PC-9 (cell line): ENCODE measurements around the gene RXRB. TPM values are rescaled to one million over a fixed set of nuclear protein-coding genes. Genes with fewer than 3 reads are reported as not detected.
"Not testable (repeated sequence)": the region's sequence is repeated elsewhere in the genome, so short reads cannot be mapped to it uniquely, and the experiment has no call there.

Experiments used
- BruUV-seq: library from RNA; stranded (reverse); fragments of 400-500 nt; replicated peaks from 2 replicates; lab custom pipeline; 2021; lab: Mats Ljungman, UMichigan
- CTCF ChIA-PET: fragments of 300-600 bp; sonication (Branson Sonifier 250); formaldehyde crosslinking; loops from one replicate; lab custom pipeline; 2022; ENCODE audit warnings: antibody characterized with exemption; lab: Charles Lee
- POLR2A ChIA-PET: fragments of 300-600 bp; sonication (Branson Sonifier 250); formaldehyde crosslinking; loops from one replicate; lab custom pipeline; 2022; ENCODE audit warnings: antibody characterized with exemption; ENCODE audit not compliant: unreplicated experiment; lab: Charles Lee
- DNase-seq, 2 experiments: peaks; one replicate each; pipeline versions ENCODE4 v3.0.0 to v3.0.0-alpha.2; 2015 to 2022; ENCODE audit warnings: mixed read lengths in 1 of 2
- H2AFZ ChIP-seq: fragments of 200-600 bp; sonication (generic); 2 replicates; pipeline ENCODE4 v1.8.1; 2017; ENCODE audit warnings: antibody characterized with exemption
- H3F3A ChIP-seq: fragments of 200-600 bp; sonication (generic); 2 replicates; pipeline ENCODE4 v1.8.1; 2017; ENCODE audit warnings: antibody characterized with exemption, mild to moderate bottlenecking, low read depth; ENCODE audit not compliant: insufficient read depth
- H3K27ac ChIP-seq: fragments of 200-600 bp; sonication (generic); 2 replicates; pipeline ENCODE4 v1.6.1; 2016; ENCODE audit warnings: mixed run types
- H3K27me3 ChIP-seq: fragments of 200-600 bp; sonication (generic); 2 replicates; pipeline ENCODE4 v1.6.1; 2016; ENCODE audit warnings: low read depth, mixed run types; ENCODE audit not compliant: insufficient read depth
- H3K36me3 ChIP-seq: fragments of 200-600 bp; sonication (generic); 2 replicates; pipeline ENCODE4 v1.6.1; 2016; ENCODE audit warnings: low read depth, mixed run types
- H3K4me1 ChIP-seq: fragments of 200-600 bp; sonication (generic); replicated peaks from 2 replicates; pipeline ENCODE4 v1.6.1; 2016; ENCODE audit warnings: mixed run types; ENCODE audit not compliant: insufficient read depth
- H3K4me2 ChIP-seq: fragments of 200-600 bp; sonication (generic); 2 replicates; pipeline ENCODE4 v1.6.1; 2017; ENCODE audit warnings: mixed run types
- H3K4me3 ChIP-seq: fragments of 200-600 bp; sonication (generic); 2 replicates; pipeline ENCODE4 v1.6.1; 2016; ENCODE audit warnings: mixed run types
- H3K79me2 ChIP-seq: fragments of 200-600 bp; sonication (generic); 2 replicates; pipeline ENCODE4 v1.6.1; 2017; ENCODE audit warnings: low read depth, mixed run types
- H3K9me2 ChIP-seq: fragments of 200-600 bp; sonication (generic); 2 replicates; pipeline ENCODE4 v1.8.1; 2017; ENCODE audit warnings: mild to moderate bottlenecking; ENCODE audit not compliant: insufficient read depth
- H3K9me3 ChIP-seq: fragments of 200-600 bp; sonication (generic); 2 replicates; pipeline ENCODE4 v1.8.1; 2016; ENCODE audit warnings: low read depth; ENCODE audit not compliant: insufficient read depth
- H4K20me1 ChIP-seq: fragments of 200-600 bp; sonication (generic); 2 replicates; pipeline ENCODE4 v1.8.1; 2017; ENCODE audit not compliant: insufficient read depth
- CTCF ChIP-seq: fragments of 200-600 bp; sonication (generic); conservative IDR thresholded peaks from 2 replicates; pipeline ENCODE4 v1.6.1; 2017; ENCODE audit warnings: mixed run types, antibody characterized with exemption, mild to moderate bottlenecking, moderate library complexity
- EZH2 ChIP-seq: fragments of 200-600 bp; sonication (generic); IDR thresholded peaks from 2 replicates; pipeline ENCODE4 v1.8.0; 2017; ENCODE audit warnings: antibody characterized with exemption, low read depth
- intact Hi-C: fragments of 100-400 bp; cut with micrococcal nuclease; formaldehyde crosslinking; loops from one replicate; pipeline ENCODE4 v1.10.0; 2022; ENCODE audit not compliant: unreplicated experiment
- total RNA-seq: library from RNA; stranded (reverse); gene quantifications from 2 replicates; pipeline ENCODE4 v1.2.3, GENCODE V29; 2021

RXRB gene
- total RNA-seq, 1 experiment from 2014 or later: 49.8 TPM

DNA sequence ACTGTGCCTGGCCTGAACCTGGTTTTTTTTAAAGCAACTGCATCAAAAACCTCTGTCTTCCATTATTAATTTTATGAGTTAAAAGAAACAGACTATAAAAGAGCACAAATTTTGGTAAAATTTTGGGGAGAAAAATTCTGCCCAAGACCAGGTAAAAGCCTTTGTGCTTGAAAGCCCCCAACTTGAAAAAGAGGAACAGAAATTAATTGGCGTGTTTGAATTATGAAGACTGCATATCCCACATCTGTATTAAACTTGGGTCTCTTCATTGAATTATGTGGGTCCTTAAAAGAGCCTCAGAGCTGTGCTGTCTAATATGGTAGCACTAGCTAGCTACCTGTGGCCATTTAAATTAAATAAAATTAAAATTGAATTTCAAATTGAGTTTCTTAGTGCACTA, 49.4 kb downstream of the RXRB start:
- Histone ChIP-seq H3K4me1 (no peaks in the 10 kb centered on the region), H3F3A (no peaks in the 10 kb centered on the region), H3K79me2 (no peaks in the 10 kb centered on the region), H2AFZ (no peak overlapping the region), H3K27me3 (peaks cover 67% of the 10 kb centered on the region), H3K4me3 (no peak overlapping the region), H3K36me3 (no peaks in the 10 kb centered on the region), H3K9me3 (no peaks in the 10 kb centered on the region; the same call in 1 of the 2 replicates), H3K27ac (no peak overlapping the region), H3K4me2 (no peak overlapping the region), H3K9me2 (no peaks in the 10 kb centered on the region), H4K20me1 (no peaks in the 10 kb centered on the region)
- POLR2A ChIA-PET: no interaction called here
- CTCF ChIA-PET: interaction anchor here (0.6 kb wide), 1 partner anchor 521 kb away, joined by 3 read pairs; no protein-coding TSS in a partner anchor
- no TSS peak for BruUV-seq
- no peak for DNase-seq
- no peak for TF ChIP-seq EZH2
- TF ChIP-seq CTCF: no peak
- intact Hi-C loops: no loop called here

DNA sequence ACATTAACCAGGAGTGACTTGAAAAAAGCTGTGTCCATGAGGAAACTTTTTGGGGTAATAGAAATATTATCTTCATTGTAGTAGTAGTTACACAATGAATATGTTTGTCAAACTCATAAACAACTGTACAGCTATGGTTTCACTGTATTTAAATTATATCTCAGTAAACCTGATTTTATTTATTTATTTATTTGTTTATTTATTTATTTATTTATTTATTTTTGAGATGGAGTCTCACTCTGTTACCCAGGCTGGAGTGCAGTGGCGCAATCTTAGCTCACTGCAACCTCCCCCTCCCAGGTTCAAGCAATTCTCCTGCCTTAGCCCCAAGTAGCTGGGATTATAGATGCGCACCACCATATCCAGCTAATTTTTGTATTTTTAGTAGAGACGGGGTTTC, 49.9 kb downstream of the RXRB start:
- H3K4me2 ChIP-seq, H3K4me3 ChIP-seq, intact Hi-C loops, H4K20me1 ChIP-seq, H3K9me3 ChIP-seq, POLR2A ChIA-PET, BruUV-seq, DNase-seq, H3K27ac ChIP-seq, H3K4me1 ChIP-seq, H3F3A ChIP-seq, H2AFZ ChIP-seq, H3K36me3 ChIP-seq, H3K79me2 ChIP-seq, H3K9me2 ChIP-seq: not testable (repeated sequence)
- peaks cover 65% of the 10 kb centered on the region for H3K27me3 ChIP-seq
- CTCF ChIA-PET: interaction anchor here (0.6 kb wide), 1 partner anchor 522 kb away, joined by 3 read pairs; no protein-coding TSS in a partner anchor

GRCh38 chr6:33147807-33148666, 52.4 kb downstream of the RXRB start:
- Histone ChIP-seq H3K36me3 (no peaks in the 10 kb centered on the region), H3K9me2 (no peaks in the 10 kb centered on the region), H2AFZ (no peak overlapping the region), H3K4me3 (no peak overlapping the region), H3K4me1 (no peaks in the 10 kb centered on the region), H4K20me1 (no peaks in the 10 kb centered on the region), H3K27ac (no peak overlapping the region), H3K79me2 (no peaks in the 10 kb centered on the region), H3F3A (no peaks in the 10 kb centered on the region), H3K4me2 (no peak overlapping the region), H3K27me3 (peaks cover 57% of the 10 kb centered on the region), H3K9me3 (no peaks in the 10 kb centered on the region; the same call in 1 of the 2 replicates)
- peak; percentile 82 for TF ChIP-seq CTCF
- TF ChIP-seq EZH2: no peak
- no peak for DNase-seq
- BruUV-seq: no TSS peak
- CTCF ChIA-PET: interaction anchor here (0.6 kb wide), 1 partner anchor 598 kb away, joined by 5 read pairs; no protein-coding TSS in a partner anchor
- POLR2A ChIA-PET: no interaction called here
- intact Hi-C loops: loop anchor here (10.0 kb wide), 1 partner anchor 133 kb away; no protein-coding TSS in a partner anchor
